Measurements from ENCODE around the gene EIF3K. TPM values are rescaled to one million over a fixed set of nuclear protein-coding genes. Genes with fewer than 3 reads are reported as not detected.

The EIF3K gene
- total RNA-seq, 1 experiment from 2014 or later: 414 TPM

- Histone ChIP-seq H3K36me3 (ENCODE audit: low read depth, low read length) (peaks cover 39% of the 10 kb centered on the region), H3K9me3 (ENCODE audit: low read length) (no peaks in the 10 kb centered on the region), H3K27ac (ENCODE audit: low read length) (peak overlapping the region; percentile 100), H3F3A (ENCODE audit: low read length, unreplicated experiment) (peaks cover 11% of the 10 kb centered on the region), H3K4me3 (ENCODE audit: low read length) (no peak overlapping the region), H4K20me1 (ENCODE audit: low read length) (no peaks in the 10 kb centered on the region), H3K9ac (ENCODE audit: low read length) (peak overlapping the region; percentile 98), H3K9me2 (replicated peaks; ENCODE audit: low read length) (no peaks in the 10 kb centered on the region), H2AFZ (ENCODE audit: low read length) (no peak overlapping the region), H3K79me2 (ENCODE audit: low read length) (peaks cover 85% of the 10 kb centered on the region), H3K27me3 (ENCODE audit: low read length) (no peaks in the 10 kb centered on the region), H3K4me1 (ENCODE audit: insufficient read depth, low read length) (peaks cover 75% of the 10 kb centered on the region), H3K4me2 (ENCODE audit: low read length) (peak overlapping the region; percentile 83)
- ChIA-PET POLR2A (ENCODE audit: unreplicated experiment) (interaction anchor here (0.6 kb wide), 1 partner anchor 28 kb away, joined by 12 read pairs; no protein-coding TSS in a partner anchor), CTCF (no interaction called here)
- DNase-seq (no peak), ATAC-seq (no peak)
- intact Hi-C loops (cut with micrococcal nuclease): no loop called here
- BruUV-seq (replicated peaks): no TSS peak
- TF ChIP-seq EZH2 (IDR thresholded peaks at IDR 0.05; ENCODE audit: low read length, unreplicated experiment): no peak
- TF ChIP-seq, protein P1, sequence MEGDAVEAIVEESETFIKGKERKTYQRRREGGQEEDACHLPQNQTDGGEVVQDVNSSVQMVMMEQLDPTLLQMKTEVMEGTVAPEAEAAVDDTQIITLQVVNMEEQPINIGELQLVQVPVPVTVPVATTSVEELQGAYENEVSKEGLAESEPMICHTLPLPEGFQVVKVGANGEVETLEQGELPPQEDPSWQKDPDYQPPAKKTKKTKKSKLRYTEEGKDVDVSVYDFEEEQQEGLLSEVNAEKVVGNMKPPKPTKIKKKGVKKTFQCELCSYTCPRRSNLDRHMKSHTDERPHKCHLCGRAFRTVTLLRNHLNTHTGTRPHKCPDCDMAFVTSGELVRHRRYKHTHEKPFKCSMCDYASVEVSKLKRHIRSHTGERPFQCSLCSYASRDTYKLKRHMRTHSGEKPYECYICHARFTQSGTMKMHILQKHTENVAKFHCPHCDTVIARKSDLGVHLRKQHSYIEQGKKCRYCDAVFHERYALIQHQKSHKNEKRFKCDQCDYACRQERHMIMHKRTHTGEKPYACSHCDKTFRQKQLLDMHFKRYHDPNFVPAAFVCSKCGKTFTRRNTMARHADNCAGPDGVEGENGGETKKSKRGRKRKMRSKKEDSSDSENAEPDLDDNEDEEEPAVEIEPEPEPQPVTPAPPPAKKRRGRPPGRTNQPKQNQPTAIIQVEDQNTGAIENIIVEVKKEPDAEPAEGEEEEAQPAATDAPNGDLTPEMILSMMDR (conservative IDR thresholded peaks at IDR 0.05; ENCODE audit: low read depth, low read length): no peak
- no peak for TF ChIP-seq EZH2phosphoT487 (IDR thresholded peaks at IDR 0.05; ENCODE audit: borderline replicate concordance, low read length)
Measured at GRCh38 chr19:38686530-38686888, 67.5 kb downstream of the EIF3K start.

Other genes with a start within 250 kb of the EIF3K start
- gene PSMD8, start 244.6 kb upstream of the EIF3K start, total RNA-seq (2014; rRNA removed): 290 and 367 TPM in 2 replicates
- 0.29 and 0.73 TPM in 2 replicates for gene GGN, start 231.2 kb upstream of the EIF3K start, total RNA-seq (2014; rRNA removed)
- 3.1 and 4.1 TPM in 2 replicates for gene SPRED3, start 230.5 kb upstream of the EIF3K start, total RNA-seq (2014; rRNA removed)
- 23.5 and 53.6 TPM in 2 replicates for gene FAM98C, start 216.1 kb upstream of the EIF3K start, total RNA-seq (2014; rRNA removed)
- not detected in 2 replicates for gene RASGRP4, start 193.0 kb upstream of the EIF3K start, total RNA-seq (2014; rRNA removed)
- not detected in 2 replicates for gene RYR1, start 185.5 kb upstream of the EIF3K start, total RNA-seq (2014; rRNA removed)
- 0.63 and 2.3 TPM in 2 replicates for gene MAP4K1, start 1.2 kb upstream of the EIF3K start, total RNA-seq (2014; rRNA removed)
- gene ACTN4, start 28.5 kb downstream of the EIF3K start, total RNA-seq (2014; rRNA removed): 382 and 397 TPM in 2 replicates
- 3.8 and 5.5 TPM in 2 replicates for gene CAPN12, start 125.3 kb downstream of the EIF3K start, total RNA-seq (2014; rRNA removed)
- not detected in 2 replicates for gene LGALS7, start 154.3 kb downstream of the EIF3K start, total RNA-seq (2014; rRNA removed)
- not detected in 2 replicates for gene LGALS7B, start 170.0 kb downstream of the EIF3K start, total RNA-seq (2014; rRNA removed)
- gene LGALS4, start 193.8 kb downstream of the EIF3K start, total RNA-seq (2014; rRNA removed): 0.51 TPM in 1 of 2 replicates, not detected in the other
- gene ECH1, start 212.6 kb downstream of the EIF3K start, total RNA-seq (2014; rRNA removed): 41.8 and 78.9 TPM in 2 replicates
- gene HNRNPL, start 230.8 kb downstream of the EIF3K start, total RNA-seq (2014; rRNA removed): 315 and 331 TPM in 2 replicates

Measured in PC-3 (cell line).